WTC11 (cell line): ENCODE measurements around the gene NEMP2.

Experiments
- CTCF ChIP-seq: fragments of 200-600 bp; IDR thresholded peaks from 2 replicates; pipeline ENCODE4 v1.8.0; 2022; ENCODE audit warnings: antibody characterized with exemption
- GABPB1 ChIP-seq: sonication (generic); formaldehyde crosslinking; IDR thresholded peaks from 2 replicates; pipeline ENCODE4 v1.8.1; 2023; ENCODE audit warnings: mild to moderate bottlenecking, missing genetic modification reagents
- IRF1 ChIP-seq: sonication (generic); formaldehyde crosslinking; IDR thresholded peaks from 2 replicates; pipeline ENCODE4 v1.8.0; 2023; ENCODE audit warnings: missing genetic modification reagents
- ZNF121 ChIP-seq: sonication (generic); formaldehyde crosslinking; IDR thresholded peaks from 2 replicates; pipeline ENCODE4 v1.8.0; 2023; ENCODE audit warnings: missing genetic modification reagents

GRCh38 chr2:190575263-190575662 lies 40.7 kb upstream of the NEMP2 start:
- TF ChIP-seq GABPB1 (CRISPR knock-in tag): no peak
- TF ChIP-seq ZNF121: no peak
- no peak for TF ChIP-seq IRF1 (CRISPR knock-in tag)
- no peak for TF ChIP-seq CTCF
